HG03280 (cell line): ENCODE data around the gene HSPB7.
A peak's percentile ranks its signal among the peaks of the same experiment; 100 is the strongest.
"Not testable (repeated sequence)": the region's sequence is repeated elsewhere in the genome, so short reads cannot be mapped to it uniquely, and the experiment has no call there.

Experiments
- ATAC-seq: cut with Tn5 transposase; IDR thresholded peaks from one replicate; pipeline ENCODE4 v1.9.1; 2021; ENCODE audit warnings: mild to moderate bottlenecking, moderate library complexity; ENCODE audit not compliant: unreplicated experiment

Gene HSPB7

GRCh38 chr1:16017461-16018303 is at the start of gene HSPB7:
Gene HSPB7, minus strand, starts transcription at chr1:16018043. Its CDS starts 80 bp downstream, at chr1:16017963.
- ATAC-seq = no peak

GRCh38 chr1:16067127-16067768 is 49.4 kb upstream of the HSPB7 start:
- no peak for ATAC-seq

GRCh38 chr1:16066245-16066644 is 48.4 kb upstream of the HSPB7 start:
- no peak for ATAC-seq

GRCh38 chr1:16065269-16065576 is 47.4 kb upstream of the HSPB7 start:
- ATAC-seq = no peak

DNA sequence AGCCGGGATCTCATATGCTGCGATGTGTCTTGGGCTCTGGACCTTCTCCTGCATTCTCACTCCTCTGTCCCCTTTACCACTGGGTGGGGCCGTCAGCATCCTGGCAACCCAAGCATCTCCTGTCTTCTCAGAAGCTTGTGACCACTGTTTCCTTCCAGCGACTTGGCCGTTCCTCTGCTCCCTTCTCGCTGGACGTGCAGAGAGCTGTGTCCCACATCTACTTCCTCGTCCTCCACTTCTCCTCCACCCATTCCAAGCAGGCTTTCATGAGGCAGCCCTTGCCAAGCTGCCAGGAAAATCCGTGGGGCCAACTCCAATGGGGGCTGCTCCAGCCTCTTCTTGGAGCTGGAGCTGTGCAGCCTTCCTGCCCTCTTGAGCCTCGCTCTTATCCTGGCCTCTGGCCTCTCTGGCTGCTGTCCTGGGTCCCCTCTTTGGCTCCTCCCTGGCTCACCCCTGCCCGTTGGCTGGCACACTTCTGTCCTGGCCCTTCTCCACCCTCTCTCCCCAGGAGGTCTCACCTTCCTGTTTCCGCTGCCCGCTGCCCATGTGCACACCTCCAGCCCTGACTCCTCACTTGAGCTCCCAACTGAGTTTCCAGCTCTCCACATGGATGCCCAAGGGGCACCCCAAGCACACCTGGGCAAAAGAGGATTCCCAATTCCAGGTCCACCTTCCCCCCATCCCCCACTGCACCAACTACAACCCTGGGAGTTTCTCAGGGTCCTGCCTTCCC is 46.9 kb upstream of the HSPB7 start:
- ATAC-seq = no peak

DNA sequence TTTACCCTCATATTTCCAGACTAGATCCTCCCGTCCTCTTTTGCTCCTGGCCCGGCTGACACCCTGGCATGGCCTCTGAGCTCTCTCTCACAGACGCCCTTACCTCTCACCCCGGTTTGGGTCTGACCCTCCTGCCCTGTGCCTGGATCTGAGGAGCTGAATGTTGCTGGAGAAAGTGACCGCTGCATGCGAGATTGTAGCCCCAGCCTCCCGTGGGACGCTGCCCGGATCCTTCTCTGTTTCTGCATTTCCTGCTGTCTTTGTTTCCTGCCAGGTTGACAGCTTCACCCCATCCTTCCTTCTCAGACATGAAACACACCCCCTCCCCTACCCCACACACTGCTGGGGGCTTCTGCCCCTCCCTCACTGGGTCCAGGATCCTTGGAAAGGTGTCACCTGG is 46.1 kb upstream of the HSPB7 start:
- no peak for ATAC-seq

DNA sequence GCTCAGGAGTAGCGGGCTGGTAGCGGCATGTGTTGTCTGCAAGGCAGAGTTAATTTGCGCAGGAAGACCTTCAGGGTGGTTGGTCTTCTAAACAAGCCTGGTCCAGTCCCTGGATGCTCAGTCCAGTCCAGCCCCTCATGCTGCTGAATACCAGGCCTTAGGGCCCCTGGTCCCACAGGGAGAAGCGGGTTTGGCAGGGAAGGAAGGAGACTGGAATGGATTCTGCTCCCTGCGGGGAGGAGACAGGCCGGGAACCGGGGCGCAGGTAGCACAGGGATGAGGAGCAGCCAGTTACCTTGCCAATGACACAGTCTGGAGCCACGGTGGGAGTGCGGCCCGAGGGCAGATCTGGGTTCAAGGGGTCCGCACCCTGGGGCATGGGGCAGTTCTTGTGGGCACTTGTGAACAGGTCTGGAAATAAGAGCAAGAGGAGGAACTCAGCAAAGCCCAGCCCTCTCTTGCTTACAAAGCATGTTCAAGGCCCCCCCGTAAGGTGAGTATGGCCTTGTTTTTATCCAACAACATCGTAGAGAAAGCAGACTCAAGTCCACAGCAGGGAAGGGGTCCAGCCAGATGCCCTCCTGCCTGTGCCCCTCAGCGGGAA is 45.5 kb upstream of the HSPB7 start:
- ATAC-seq = no peak

DNA sequence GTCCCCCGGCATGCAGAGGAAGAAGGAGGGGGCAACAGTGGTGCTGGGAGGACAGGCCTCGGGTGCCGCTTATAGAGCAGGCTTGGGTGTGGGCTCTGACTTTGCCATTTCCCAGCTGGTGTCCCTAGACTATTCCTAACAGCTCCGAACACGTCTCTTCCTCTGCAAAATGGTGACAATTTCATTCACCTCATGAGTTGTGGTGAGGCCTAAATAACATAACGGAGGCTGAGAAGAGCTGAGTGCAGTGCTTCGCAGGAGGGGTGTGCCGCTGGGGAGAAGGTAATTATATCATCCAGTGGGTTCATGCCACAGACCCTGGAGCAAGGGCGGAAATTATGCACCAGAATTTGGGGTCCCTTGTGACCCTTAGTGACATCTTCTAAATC is 44.8 kb upstream of the HSPB7 start:
- not testable (repeated sequence) for ATAC-seq

- not testable (repeated sequence) for ATAC-seq
Observed at GRCh38 chr1:16061989-16062686, 44.3 kb upstream of the HSPB7 start.

- no peak for ATAC-seq
Observed at GRCh38 chr1:16061266-16061665, 43.4 kb upstream of the HSPB7 start.

DNA sequence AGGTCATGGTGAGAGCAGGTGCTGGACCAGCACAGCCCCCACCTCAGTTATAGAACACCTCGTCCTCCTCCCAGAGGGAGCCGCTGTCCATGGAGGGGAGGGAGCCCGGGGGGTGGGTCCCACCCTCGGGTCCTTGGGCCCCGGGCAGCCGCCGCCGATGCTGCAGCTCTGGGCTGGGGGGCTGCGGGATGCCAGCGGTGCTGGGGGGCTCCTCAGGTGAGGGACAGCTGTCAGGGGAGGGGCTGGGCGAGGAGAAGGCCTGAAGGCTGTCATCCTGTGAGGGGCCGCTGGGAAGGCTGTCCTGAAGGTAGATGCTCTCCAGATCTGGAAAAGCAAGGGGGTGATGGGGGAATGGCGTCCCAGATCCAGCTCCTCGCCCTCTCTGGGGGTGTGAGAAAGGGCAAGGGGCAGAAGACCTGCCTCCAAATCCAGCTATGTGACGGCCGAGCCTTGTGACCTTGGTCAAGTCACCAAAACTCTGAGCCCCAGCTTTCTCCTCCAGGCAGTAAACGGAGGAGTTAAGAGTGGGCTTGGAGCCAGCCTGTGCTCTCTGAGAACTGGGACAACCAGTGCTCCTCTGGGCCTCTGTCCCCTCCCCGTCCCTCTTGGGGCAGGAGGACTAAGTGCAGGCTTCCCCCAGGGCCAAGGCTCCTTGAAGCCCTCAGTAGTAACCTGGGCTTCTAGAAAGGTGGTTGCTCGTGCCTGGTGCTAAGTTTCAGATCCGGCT is 40.7 kb upstream of the HSPB7 start:
- not testable (repeated sequence) for ATAC-seq

- not testable (repeated sequence) for ATAC-seq
Observed at GRCh38 chr1:16057314-16057915, 39.6 kb upstream of the HSPB7 start.

GRCh38 chr1:16056521-16056912 is 38.7 kb upstream of the HSPB7 start:
- ATAC-seq = not testable (repeated sequence)

GRCh38 chr1:16055613-16056520 is 38.0 kb upstream of the HSPB7 start:
- ATAC-seq = peak; percentile 74

DNA sequence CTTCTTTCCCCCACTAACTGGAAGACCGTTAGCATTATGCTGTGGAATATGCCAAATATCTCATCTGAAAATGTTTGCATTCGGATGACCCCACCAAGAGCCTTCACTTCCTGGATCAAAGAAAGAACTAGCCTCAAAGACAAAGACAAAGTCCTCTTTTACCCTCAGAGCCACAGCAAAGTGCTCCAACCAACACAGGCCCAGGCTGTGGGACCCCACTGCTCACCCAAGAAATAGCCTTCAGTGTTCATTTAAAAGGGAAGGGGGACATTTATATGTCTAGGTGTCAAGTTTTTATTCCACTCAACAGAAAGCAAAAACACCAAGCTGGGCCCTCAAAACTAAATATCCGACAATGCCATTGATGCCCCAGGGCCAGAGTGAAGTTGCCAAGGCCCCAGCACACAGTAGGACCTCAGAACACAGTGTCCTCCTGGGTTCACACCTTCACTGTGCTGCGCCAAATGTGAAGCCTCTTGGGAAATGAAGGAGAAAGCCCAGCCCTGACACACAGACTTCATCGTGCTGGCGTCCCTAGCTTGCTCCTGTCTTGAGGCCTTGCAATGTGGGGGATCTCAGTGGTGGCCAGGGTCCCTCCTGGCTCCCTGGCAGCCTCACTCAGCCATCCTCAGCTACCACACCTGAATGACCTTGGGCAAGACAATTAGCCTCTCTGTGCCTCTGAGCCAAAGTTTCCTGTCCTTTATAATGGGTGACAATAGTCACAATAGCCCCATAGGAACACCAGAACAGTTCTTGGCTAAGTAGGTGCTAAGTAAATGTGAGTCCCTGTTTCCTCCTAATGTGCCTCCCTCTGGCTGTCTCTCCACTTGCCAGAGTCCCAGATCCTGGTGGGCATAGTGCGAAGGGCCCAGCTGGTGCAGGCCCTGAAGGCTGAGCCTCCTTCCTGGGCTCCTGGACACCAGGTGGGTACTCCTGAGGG is 37.0 kb upstream of the HSPB7 start:
- no peak for ATAC-seq

- no peak for ATAC-seq
Observed at GRCh38 chr1:16053781-16054502, 36.1 kb upstream of the HSPB7 start.

DNA sequence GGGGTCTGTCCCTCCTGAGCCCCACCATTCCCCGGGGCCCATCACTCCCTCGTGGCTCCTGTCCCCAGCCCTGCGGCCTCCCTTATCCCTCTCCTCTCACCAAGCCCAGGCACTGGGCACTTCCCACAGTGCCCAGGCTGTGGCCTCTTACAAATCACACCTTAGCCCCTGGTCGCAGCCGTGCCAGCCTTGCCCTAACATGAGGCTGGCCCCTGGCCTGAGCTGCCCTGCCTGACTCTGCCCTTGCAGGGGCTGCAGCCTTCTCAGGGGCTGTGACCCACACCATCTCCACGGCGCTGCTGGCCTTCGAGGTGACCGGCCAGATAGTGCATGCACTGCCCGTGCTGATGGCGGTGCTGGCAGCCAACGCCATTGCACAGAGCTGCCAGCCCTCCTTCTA is 34.1 kb upstream of the HSPB7 start:
- not testable (repeated sequence) for ATAC-seq
